DMS153 (cell line): ENCODE results near the gene ZNF705A.
"Not testable (repeated sequence)": the region's sequence is repeated elsewhere in the genome, so short reads cannot be mapped to it uniquely, and the experiment has no call there.

Experiments used
- DNase-seq: peaks from one replicate; lab custom pipeline; 2025; lab: John Stamatoyannopoulos, UW

The ZNF705A gene

GRCh38 chr12:8156845-8157244 is at the start of gene ZNF705A:
Gene ZNF705A, plus strand, starts transcription at chr12:8157015. Its CDS starts 15,611 bp downstream, at chr12:8172626.
- no peak for DNase-seq

DNA sequence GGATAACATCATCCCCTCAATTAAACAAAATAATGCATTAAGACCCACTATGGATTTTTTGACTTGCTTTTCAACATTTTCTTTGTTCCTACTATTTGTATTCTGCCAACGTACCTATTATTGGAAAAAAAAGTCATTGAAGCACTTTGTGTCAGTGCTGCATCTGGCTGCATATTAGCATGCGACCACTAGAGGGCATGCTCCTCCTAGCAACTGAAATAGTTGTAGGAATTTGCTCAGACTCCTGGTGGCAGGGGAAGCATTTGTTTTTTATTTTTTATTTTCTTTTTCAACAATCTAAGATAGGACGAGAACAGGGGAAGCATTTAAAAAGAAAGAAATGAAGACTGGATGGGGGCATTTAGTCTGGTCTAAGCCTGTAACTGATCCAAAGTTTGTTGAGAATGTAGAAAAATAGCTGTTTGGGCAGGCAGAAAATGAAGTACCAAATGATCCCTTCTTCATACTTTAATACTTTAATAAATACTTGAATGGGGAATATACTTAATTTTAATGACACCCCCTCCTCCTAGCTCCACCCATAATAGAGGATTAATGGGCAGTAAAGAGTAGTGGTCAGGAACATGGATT is 47.9 kb upstream of the ZNF705A start:
- peak; percentile 3 for DNase-seq

- not testable (repeated sequence) for DNase-seq
Measured at GRCh38 chr12:8113117-8113516, 43.7 kb upstream of the ZNF705A start.

DNA sequence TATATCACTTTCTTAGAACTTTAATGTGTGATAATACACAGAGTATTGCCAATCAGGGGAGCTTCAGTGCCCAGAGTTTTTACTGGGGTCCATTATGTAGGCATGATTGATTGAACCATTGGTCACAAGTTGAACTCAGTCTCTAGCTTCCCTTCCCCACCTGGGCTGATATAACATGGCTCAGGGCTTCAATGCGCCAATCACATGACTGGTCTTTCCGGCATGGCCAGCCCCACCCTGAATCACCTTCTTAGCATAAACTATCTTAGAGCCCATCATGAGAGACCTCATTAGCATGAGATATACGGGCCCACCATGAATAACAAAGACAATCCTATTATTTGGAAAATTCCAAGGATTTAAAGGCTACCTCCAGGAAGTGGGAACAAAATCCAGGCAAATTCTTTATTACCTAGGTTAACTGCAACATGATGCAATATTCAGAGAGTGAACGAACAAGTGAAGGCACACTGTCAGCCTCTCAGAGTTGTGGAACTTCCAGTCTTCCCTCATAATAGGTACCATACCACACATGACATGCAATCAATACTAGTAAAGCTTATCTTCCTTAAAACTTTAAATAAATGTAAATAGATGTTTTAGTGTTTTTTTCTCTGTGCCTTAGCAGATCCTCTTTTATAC is 36.6 kb upstream of the ZNF705A start:
- DNase-seq, result no peak

DNA sequence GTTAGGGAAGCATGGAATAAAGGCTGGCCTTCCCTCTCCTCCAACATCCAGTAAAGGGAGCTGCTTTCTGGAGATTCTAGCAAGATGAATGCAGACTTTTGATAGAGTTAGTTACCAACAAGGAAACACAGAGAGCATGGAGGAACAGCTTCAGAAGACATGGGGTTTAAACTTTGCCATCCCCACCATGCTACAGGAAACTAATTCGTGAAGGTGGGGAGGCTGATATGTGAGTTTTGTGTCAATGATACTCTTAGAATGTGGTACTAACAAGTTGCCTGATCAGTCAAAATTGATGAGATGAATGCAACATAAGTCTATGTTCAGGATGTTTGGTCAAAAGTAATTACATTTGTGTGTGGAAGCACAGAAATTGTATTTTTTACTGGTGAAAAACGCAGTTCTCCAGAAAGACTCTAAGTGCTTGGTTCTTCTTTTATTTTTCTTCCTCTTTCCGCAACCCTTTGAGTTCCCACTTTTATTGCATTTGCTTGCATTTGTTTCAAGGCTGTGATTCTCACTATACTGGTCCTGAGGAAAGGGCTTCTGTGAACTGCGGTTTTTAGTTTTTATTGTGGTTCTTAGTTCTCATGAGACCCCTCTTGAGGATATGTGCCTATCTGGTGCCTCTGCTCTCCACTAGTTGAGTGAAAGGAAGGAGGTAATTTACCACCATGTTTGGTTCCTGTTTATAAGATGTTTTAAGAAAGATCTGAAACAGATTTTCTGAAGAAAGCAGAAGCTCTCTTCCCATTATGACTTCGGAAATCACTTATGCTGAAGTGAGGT is 33.5 kb upstream of the ZNF705A start, which contains the start of gene CLEC4A:
TSS of gene CLEC4A (plus strand) at position 494 of the 789 bp plus-strand sequence. CDS start at position 756, 262 bp downstream.
- no peak for DNase-seq

- DNase-seq, result no peak
Measured at GRCh38 chr12:8127138-8127537, 29.7 kb upstream of the ZNF705A start.

- not testable (repeated sequence) for DNase-seq
Measured at GRCh38 chr12:8133636-8134397, 23.0 kb upstream of the ZNF705A start.

DNA sequence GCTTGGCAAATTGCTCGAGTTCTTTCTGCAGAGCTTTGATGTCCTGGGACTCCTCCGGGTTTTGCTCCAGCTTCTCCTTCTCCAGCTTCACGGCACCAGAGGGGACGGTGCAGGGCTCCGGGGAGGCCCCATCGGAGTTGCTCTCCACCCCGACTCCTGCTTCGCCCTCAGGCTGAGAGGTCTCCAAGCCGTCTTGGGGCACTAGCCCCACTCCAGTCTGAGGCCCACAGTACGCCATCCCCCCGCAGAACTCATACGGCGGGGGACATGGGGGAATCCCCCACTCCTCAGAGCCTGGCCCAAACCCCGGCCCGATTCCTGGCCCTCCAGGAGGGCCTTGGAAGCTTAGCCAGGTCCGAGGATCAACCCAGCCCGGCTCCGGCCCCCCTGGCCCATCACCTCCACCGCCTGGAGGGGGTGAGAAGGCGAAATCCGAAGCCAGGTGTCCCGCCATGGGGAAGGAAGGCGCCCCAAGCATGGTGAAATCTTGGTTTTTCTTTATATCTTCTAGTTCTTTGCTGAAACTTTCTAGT is 22.4 kb upstream of the ZNF705A start:
- not testable (repeated sequence) for DNase-seq

- DNase-seq, result not testable (repeated sequence)
Measured at GRCh38 chr12:8141647-8142046, 15.2 kb upstream of the ZNF705A start.

- DNase-seq, result no peak
Measured at GRCh38 chr12:8143261-8143660, 13.6 kb upstream of the ZNF705A start.

DNA sequence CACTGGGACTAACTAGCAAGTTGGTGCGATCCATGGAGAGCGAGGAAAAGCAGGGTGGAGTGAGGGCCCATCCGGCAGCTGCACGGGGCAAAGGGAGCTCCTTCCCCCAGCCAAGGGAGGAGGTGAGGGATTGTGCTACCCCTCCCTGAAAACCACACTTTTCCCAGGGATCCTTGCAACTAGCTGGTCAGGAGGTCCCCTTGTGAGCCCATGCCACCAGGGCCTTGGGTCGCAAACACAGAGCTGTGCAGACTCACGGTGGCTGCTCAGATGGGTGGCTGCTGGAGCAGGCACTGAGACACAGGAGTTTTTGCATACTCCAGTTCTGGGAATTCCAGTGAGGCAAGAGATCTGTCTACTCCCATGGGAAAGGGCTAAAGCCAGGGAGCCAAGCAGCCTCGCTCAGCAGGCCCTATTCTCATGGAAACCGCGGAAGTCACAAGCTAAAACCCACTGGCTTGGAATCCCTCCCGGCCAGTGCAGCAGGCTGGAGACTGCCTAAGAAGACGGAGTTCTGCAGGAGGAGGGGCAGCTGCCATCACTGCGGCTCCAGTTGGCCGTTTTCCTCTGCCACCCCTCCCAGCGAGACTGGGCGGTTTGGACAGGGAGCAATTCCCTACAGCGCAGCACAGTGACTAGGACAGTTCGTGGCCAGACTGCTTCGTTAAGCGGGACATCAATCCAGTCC is 10.9 kb upstream of the ZNF705A start:
- no peak for DNase-seq

DNA sequence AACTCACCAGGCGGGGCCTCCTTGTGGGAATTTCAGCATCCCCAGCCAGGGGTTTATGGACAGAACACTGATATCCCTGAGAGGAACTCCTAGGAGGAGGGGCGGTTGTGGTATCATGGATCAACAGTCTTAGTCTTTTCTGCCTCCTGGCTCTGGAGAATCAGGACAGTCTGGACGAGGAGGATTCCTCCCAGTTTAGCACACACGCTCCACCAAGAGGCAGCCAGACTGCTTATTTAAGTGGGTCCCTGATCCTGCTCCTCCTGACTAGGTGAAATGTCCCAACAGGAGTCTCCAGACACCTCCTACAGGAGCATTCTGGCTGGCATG is 10.4 kb upstream of the ZNF705A start:
- no peak for DNase-seq

DNA sequence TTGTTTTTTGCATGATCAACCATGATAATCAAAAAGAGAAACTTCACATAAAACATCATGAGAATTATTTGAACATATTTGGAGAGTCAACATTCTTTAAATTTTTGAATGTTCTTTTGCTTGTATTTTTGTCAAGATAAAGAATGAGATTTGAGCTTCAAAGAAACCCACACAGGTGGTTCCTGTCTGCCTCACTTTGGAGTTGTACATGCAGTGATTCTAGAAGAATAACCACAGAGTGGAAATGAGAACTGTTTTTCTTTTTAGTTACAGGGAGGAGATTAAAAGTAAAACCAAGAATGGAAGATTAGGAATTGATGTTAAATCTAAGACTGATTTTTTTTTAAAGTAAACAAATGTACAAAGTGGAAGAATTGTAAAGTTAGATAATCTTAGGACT is 2.3 kb upstream of the ZNF705A start:
- no peak for DNase-seq

- no peak for DNase-seq
Measured at GRCh38 chr12:8156416-8156815, 399 bp upstream of the ZNF705A start.

DNA sequence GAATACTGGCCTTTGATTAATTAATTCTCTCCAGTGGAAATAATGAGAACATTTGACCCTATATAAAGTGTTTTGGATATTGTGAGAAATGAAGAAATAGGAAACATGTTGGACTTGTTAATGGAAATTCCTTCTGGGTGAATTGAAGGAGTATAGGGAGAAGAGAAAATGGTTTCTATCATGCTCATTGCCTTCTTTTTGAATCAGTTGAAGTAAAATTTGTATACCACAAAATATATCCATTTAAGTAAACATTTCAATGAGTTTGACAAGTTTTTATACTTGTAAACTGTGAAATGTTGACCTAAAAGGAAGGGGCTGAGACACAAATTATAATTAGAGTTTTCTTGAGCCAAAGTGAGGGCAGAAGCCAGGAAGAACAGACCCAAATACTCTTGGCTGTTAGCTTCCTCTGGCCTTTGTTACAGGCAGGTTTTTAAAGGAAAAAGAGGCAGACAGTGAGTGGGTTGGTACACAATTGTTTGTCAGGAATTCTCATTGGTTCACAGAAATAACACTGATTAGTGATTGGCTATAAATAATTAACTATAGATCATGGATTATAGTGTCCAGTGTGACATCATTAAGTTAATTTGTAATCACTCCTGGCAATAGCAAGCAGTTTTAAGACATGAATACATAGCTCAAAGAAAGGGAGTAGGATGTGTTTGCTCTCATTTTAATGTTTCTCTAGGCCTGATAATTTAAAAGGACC is 826 bp downstream of the ZNF705A start:
- DNase-seq, result no peak

DNA sequence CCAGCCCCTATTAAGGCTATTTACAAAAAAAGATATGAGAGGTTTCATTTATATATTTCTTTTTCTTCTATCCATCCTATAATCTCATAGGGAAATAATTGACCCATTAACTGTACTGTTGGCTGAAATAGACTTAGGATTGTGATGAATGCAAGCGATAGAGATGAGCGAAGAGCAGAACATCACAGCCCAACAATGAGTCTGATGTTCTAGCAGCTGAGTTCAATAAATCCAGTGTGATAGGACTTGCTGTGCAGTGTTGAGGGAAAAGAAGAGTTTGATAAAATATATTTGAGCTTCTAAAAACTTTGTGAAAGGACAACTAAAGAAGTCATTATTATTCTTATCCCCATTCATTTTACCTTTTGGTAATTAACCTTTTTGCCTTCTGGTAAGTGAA is 16.1 kb downstream of the ZNF705A start:
- not testable (repeated sequence) for DNase-seq

- peak; percentile 23 for DNase-seq
Measured at GRCh38 chr12:8179989-8180585, 23.3 kb downstream of the ZNF705A start.

DNA sequence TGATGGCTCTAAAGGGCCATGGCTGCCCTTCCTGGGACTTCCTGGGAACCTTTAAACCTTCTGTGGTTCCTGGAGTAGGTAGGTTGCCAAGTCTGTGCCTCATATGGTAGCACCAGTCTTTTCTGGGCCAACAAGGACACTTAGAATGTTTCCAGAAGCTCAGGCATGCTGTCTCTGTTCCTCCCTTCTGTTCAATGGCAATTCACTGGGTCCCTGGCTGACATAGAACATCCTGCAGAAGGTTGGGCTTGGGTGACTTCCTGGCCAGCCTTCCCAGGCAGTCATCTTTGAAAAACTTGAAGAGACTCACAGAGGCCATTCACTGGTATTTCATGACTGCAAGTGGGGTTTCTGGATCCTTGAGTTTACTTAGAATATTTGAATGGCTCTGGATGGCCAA is 24.5 kb downstream of the ZNF705A start:
- DNase-seq, result not testable (repeated sequence)

- not testable (repeated sequence) for DNase-seq
Measured at GRCh38 chr12:8182923-8183322, 26.1 kb downstream of the ZNF705A start.

GRCh38 chr12:8183346-8183745 is 26.5 kb downstream of the ZNF705A start:
- DNase-seq, result not testable (repeated sequence)
